ENCODE results near the gene SLC45A2.

- TF ChIP-seq EZH2 (IDR thresholded peaks at IDR 0.05; ENCODE audit: borderline replicate concordance, insufficient read depth, low read length, poor library complexity, severe bottlenecking) (no peak), CTCF (IDR thresholded peaks at IDR 0.05; ENCODE audit: poor library complexity, severe bottlenecking) (no peak), EP300 (conservative IDR thresholded peaks at IDR 0.05; ENCODE audit: poor library complexity, severe bottlenecking) (no peak), POLR2AphosphoS5 (IDR thresholded peaks at IDR 0.05) (no peak), RAD21 (conservative IDR thresholded peaks at IDR 0.05) (no peak), TAF1 (IDR thresholded peaks at IDR 0.05; ENCODE audit: low read depth) (no peak), MXI1 (conservative IDR thresholded peaks at IDR 0.05; ENCODE audit: poor library complexity, severe bottlenecking) (no peak), REST (IDR thresholded peaks at IDR 0.05; ENCODE audit: borderline replicate concordance) (no peak), SMC3 (conservative IDR thresholded peaks at IDR 0.05; ENCODE audit: poor library complexity) (no peak)
Observed at GRCh38 chr5:34011536-34011935, 27.0 kb upstream of the SLC45A2 start.

All from neural cell (in vitro differentiated cells).